NT2/D1 (cell line): ENCODE measurements around the gene ECI1.

Experiments used
- SUZ12 ChIP-seq: IDR thresholded peaks from 2 replicates; pipeline ENCODE4 v1.6.1; 2011; ENCODE audit not compliant: insufficient read length, insufficient read depth; ENCODE audit errors: extremely low read depth
- YY1 ChIP-seq: IDR thresholded peaks from 2 replicates; pipeline ENCODE4 v1.6.1; 2011; ENCODE audit not compliant: insufficient read length, insufficient read depth

- TF ChIP-seq YY1 = no peak
- no peak for TF ChIP-seq SUZ12
Observed at GRCh38 chr16:2237102-2237482, 14.3 kb downstream of the ECI1 start.
